22Rv1 (cell line): Measurements from ENCODE around the gene MROH9.

Source experiments
- CTCF ChIP-seq: fragments of 450-650 bp; IDR thresholded peaks from 2 replicates; pipeline ENCODE4 v1.5.1; 2017; ENCODE audit warnings: mild to moderate bottlenecking
- ZFX ChIP-seq: fragments of 450-650 bp; IDR thresholded peaks from 2 replicates; pipeline ENCODE4 v1.6.1; 2017; ENCODE audit warnings: antibody characterized with exemption, borderline replicate concordance

GRCh38 chr1:170967042-170967910 lies 31.9 kb downstream of the MROH9 start:
- peak; percentile 84 for TF ChIP-seq CTCF
- TF ChIP-seq ZFX = no peak
